Measurements from ENCODE around the gene OR51V1. TPM values are rescaled to one million over a fixed set of nuclear protein-coding genes. Genes with fewer than 3 reads are reported as not detected.
"Not testable (repeated sequence)": the region's sequence is repeated elsewhere in the genome, so short reads cannot be mapped to it uniquely, and the experiment has no call there.

OR51V1 gene
- total RNA-seq, result not detected

DNA sequence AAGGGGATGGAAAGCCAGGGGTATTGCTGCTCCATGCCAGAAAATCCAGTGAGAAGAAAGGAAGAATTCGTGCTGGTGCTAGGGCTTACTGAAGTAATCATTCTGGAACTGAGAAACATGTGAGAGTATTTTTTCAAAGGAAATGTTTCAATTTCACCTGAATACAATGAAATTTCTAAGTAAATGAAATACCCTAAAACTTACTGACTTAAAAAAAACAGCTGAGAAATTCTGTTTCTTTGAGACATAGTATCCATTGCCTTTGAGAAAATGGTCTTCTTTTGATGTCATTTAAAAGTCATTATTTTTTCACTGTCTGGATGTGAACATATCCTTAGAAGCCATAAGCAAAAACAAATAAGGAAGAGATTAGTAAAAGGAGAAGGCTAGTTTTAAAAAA lies at the start of gene OR51V1:
OR51V1 (minus strand) TSS at position 101 of the 400 bp plus-strand sequence; CDS start at position 101, 0 bp downstream.
- TF ChIP-seq CTCF (IDR thresholded peaks at IDR 0.05) (no peak), POLR2A (IDR thresholded peaks at IDR 0.05) (no peak), EP300 (IDR thresholded peaks at IDR 0.05) (no peak)
- no peaks in the 10 kb centered on the region for H3K36me3 ChIP-seq
- H3K27me3 ChIP-seq, result no peaks in the 10 kb centered on the region
- no peak within 1 kb of the TSS for H3K4me3 ChIP-seq
- H3K27ac ChIP-seq, result no peak within 1 kb of the TSS
- H3K4me1 ChIP-seq, result no peaks in the 10 kb centered on the region
- DNase-seq (ENCODE audit: low spot score in 2 of 2), result no peak
- no peaks in the 10 kb centered on the region for H3K9me3 ChIP-seq
- WGBS, 2 donors, result 73 to 77% methylated on average over 1 of the region's 1 CpG

GRCh38 chr11:5249807-5250396 lies 49.4 kb upstream of the OR51V1 start, which contains the start of gene HBG1:
Gene HBG1 (minus strand): TSS chr11:5249857. CDS start chr11:5249804, 53 bp downstream.
- not testable (repeated sequence) for H3K36me3 ChIP-seq; H3K4me1 ChIP-seq; H3K27me3 ChIP-seq; H3K9me3 ChIP-seq; DNase-seq (ENCODE audit: low spot score in 2 of 2); H3K4me3 ChIP-seq; H3K27ac ChIP-seq
- 65 to 78% methylated on average over 3 of the region's 9 CpGs for WGBS, 2 donors

- H3K36me3 ChIP-seq; H3K9me3 ChIP-seq; H3K27me3 ChIP-seq; H3K27ac ChIP-seq; H3K4me1 ChIP-seq; H3K4me3 ChIP-seq; DNase-seq (ENCODE audit: low spot score in 2 of 2): not testable (repeated sequence)
- 78 to 89% methylated on average over 7 of the region's 7 CpGs for WGBS, 2 donors
These were observed 48.0 kb upstream of the OR51V1 start for GRCh38 chr11:5248498-5248897.

DNA sequence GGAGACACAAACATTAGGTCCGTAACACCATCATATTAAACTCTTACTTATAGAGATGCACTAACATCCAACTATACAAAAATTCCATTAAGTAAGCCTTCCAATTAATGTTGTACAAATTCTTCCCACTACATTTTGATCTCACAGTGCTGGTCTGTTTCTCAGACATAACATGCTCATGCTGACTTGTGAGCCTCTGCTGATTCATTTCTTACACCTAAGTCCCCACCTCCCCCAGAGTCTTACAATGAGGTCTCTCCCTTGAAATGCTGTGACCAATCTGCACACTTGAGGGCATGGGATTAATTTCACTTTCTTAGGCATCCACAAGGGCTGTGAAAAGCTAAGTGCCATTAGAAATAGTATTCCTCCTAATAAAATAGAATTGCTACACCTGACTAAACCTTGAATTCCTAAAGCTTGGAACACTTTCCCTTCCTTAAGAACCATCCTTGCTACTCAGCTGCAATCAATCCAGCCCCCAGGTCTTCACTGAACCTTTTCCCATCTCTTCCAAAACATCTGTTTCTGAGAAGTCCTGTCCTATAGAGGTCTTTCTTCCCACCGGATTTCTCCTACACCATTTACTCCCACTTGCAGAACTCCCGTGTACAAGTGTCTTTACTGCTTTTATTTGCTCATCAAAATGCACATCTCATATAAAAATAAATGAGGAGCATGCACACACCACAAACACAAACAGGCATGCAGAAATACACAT lies 47.1 kb upstream of the OR51V1 start:
- H3K4me1 ChIP-seq, result no peaks in the 10 kb centered on the region
- H3K27me3 ChIP-seq, result no peaks in the 10 kb centered on the region
- no peak for TF ChIP-seq CTCF (IDR thresholded peaks at IDR 0.05)
- TF ChIP-seq POLR2A (IDR thresholded peaks at IDR 0.05), result no peak
- no peak for TF ChIP-seq EP300 (IDR thresholded peaks at IDR 0.05)
- no peaks in the 10 kb centered on the region for H3K36me3 ChIP-seq
- DNase-seq (ENCODE audit: low spot score in 2 of 2), result no peak
- no peaks in the 10 kb centered on the region for H3K9me3 ChIP-seq
- H3K4me3 ChIP-seq, result no peak overlapping the region
- 59 to 71% methylated on average over 3 of the region's 3 CpGs for WGBS, 2 donors
- H3K27ac ChIP-seq, result no peak overlapping the region

DNA sequence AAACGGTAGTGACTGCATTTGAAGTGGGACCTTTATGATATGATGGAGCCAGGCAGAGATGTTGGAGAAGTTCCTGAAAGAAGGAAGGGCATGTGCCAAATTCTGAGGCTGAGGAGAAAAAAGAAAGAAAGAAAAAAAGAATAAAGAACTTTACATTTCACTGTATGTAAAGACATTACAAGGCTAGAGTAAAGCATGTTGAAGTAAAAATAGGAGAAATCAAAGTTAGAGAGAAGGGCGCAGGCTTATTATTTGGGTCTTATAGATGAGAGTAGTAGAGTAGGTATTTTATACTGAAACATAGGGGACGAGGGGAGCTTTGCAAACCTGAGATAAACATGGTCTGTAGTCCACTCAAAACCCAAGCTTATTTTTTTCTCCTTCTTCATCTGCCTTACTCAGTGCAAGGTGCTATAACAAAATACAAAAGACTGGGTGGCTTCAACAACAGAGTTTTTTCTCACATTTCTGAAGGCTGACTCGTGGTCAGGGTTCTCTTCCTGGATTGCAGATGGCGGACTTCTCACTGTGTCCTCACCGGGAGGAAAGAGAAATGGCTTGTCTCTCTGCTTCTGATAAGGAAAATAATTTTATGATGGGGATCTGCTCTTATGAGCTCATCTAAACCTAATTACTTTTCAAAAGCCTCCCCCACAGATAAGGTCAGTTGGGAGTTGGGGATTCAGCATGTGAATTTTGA lies 46.4 kb upstream of the OR51V1 start:
- no peak for DNase-seq (ENCODE audit: low spot score in 2 of 2)
- Histone ChIP-seq H3K4me3 (no peak overlapping the region), H3K27ac (no peak overlapping the region), H3K36me3 (no peaks in the 10 kb centered on the region), H3K27me3 (no peaks in the 10 kb centered on the region), H3K4me1 (no peaks in the 10 kb centered on the region), H3K9me3 (no peaks in the 10 kb centered on the region)
- WGBS, 2 donors, result 73 to 76% methylated on average over 6 of the region's 6 CpGs
- TF ChIP-seq EP300 (IDR thresholded peaks at IDR 0.05), result no peak
- no peak for TF ChIP-seq POLR2A (IDR thresholded peaks at IDR 0.05)
- TF ChIP-seq CTCF (IDR thresholded peaks at IDR 0.05), result no peak

DNA sequence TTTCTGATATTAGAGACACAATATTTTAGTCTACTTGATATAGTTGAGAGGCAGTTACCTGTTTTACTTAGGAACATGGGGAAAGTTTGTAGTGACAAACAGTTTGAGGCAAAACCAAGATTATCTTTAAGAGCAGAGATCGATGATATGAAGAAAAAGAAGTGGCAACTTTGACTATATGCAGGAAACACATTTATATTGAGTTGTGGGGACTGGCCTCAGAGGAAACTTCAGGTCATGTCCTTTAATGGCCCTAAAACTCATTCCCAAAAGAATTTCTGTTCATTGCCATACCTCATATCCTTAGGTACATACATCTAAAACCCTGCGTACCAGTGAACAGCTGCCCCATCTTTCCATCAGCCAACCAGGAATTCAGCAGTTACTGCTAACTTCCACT lies 44.7 kb upstream of the OR51V1 start:
- Histone ChIP-seq H3K27ac (no peak overlapping the region), H3K4me3 (no peak overlapping the region), H3K4me1 (no peaks in the 10 kb centered on the region), H3K36me3 (no peaks in the 10 kb centered on the region), H3K27me3 (no peaks in the 10 kb centered on the region), H3K9me3 (no peaks in the 10 kb centered on the region)
- no peak for DNase-seq (ENCODE audit: low spot score in 2 of 2)
- WGBS, 2 donors, result 81 to 86% methylated on average over 2 of the region's 2 CpGs
- TF ChIP-seq CTCF (IDR thresholded peaks at IDR 0.05) (no peak), EP300 (IDR thresholded peaks at IDR 0.05) (no peak), POLR2A (IDR thresholded peaks at IDR 0.05) (no peak)
